GM12865 (cell line): ENCODE data around the gene TBX18.

Experiments
- DNase-seq: peaks from one replicate; pipeline ENCODE4 v3.0.0; 2010; ENCODE audit warnings: low read depth
- H3K4me3 ChIP-seq: 2 replicates; pipeline ENCODE4 v1.5.1; 2011; ENCODE audit warnings: mild to moderate bottlenecking, low read depth, low read length, control low read depth
- CTCF ChIP-seq: IDR thresholded peaks from 2 replicates; pipeline ENCODE4 v1.5.1; 2011; ENCODE audit warnings: low read length, control low read depth, low read depth, inconsistent platforms; ENCODE audit not compliant: insufficient read depth; ENCODE audit errors: missing control alignments

The TBX18 gene

GRCh38 chr6:84785671-84786070, 21.3 kb upstream of the TBX18 start:
- no peak for DNase-seq
- H3K4me3 ChIP-seq: no peak overlapping the region
- no peak for TF ChIP-seq CTCF

GRCh38 chr6:84779917-84780316, 15.5 kb upstream of the TBX18 start:
- no peak overlapping the region for H3K4me3 ChIP-seq
- TF ChIP-seq CTCF: no peak
- no peak for DNase-seq

- H3K4me3 ChIP-seq: no peak overlapping the region
Observed at GRCh38 chr6:84779380-84779779, 15.0 kb upstream of the TBX18 start.

GRCh38 chr6:84777888-84778287, 13.5 kb upstream of the TBX18 start:
- no peak for TF ChIP-seq CTCF
- DNase-seq: no peak
- H3K4me3 ChIP-seq: no peak overlapping the region

More at GRCh38 chr6:84779380-84779779, 15.0 kb upstream of the TBX18 start:
- no peak for DNase-seq
- no peak for TF ChIP-seq CTCF

GRCh38 chr6:84776392-84776791, 12.0 kb upstream of the TBX18 start:
- H3K4me3 ChIP-seq: no peak overlapping the region
- TF ChIP-seq CTCF: no peak
- DNase-seq: no peak

GRCh38 chr6:84775751-84776150, 11.4 kb upstream of the TBX18 start:
- H3K4me3 ChIP-seq: no peak overlapping the region
- DNase-seq: no peak
- TF ChIP-seq CTCF: no peak

GRCh38 chr6:84774985-84775284, 10.5 kb upstream of the TBX18 start:
- DNase-seq: no peak
- TF ChIP-seq CTCF: no peak
- no peak overlapping the region for H3K4me3 ChIP-seq
